Measurements from ENCODE around the gene SZRD1. TPM values are rescaled to one million over a fixed set of nuclear protein-coding genes. Genes with fewer than 3 reads are reported as not detected.
"Not testable (repeated sequence)": the region's sequence is repeated elsewhere in the genome, so short reads cannot be mapped to it uniquely, and the experiment has no call there.

Gene SZRD1
- total and polyA plus RNA-seq, 2 donors from 2014 or later, result 77.3 to 127 TPM

DNA sequence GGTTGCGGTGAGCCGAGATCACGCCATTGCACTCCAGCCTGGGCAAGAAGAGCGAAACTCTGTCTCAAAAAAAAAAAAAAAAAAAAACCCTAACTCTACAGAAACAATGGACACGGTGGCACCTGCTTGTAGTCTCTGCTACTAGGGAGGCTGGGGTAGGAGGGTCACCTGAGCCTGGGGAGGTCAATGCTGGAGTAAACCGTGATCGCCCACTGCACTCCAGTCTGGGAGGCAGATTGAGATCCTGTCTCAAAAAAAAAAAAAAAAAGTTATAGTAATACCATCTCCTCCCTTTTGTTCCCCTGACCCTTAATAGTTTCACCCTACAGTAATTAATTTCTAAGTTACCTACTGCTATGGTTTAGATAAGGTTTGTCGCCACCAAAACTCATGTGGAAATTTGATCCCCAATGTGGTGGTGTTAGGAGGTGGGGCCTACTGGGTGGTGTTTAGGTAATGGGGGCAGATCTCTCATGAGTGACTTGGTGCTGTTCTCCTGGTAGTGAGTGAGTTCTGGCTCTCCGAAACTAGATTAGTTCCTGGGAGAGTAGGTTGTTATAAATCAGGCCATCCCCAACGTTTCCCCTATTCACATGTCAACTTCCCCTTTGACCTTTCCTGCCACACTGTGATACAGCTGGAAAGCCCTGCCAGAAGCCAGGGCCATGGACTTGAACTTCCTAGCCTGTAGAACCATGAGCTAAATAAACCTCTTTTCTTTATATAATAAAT lies 24.5 kb upstream of the SZRD1 start:
- Histone ChIP-seq H3K4me3 (ENCODE audit: low read length in 3 of 3) (no peak overlapping the region), H3K36me3 (ENCODE audit: control insufficient read depth in 2 of 3, insufficient read depth in 3 of 3, low read length in 3 of 3) (no peaks in the 10 kb centered on the region), H3K4me1 (ENCODE audit: control insufficient read depth in 2 of 3, insufficient read depth in 2 of 3, low read depth in 1 of 3, low read length in 3 of 3) (no peaks in the 10 kb centered on the region), H3K27ac (ENCODE audit: low read depth in 2 of 2, low read length in 2 of 2) (no peak overlapping the region), H3K27me3 (ENCODE audit: control insufficient read depth, insufficient read depth, low read length) (no peaks in the 10 kb centered on the region), H3K9ac (ENCODE audit: low read length in 3 of 3) (no peak overlapping the region), H3K9me3 (ENCODE audit: control insufficient read depth in 2 of 3, insufficient read depth in 1 of 3, low read length in 3 of 3) (no peaks in the 10 kb centered on the region)
- TF ChIP-seq, protein P1, sequence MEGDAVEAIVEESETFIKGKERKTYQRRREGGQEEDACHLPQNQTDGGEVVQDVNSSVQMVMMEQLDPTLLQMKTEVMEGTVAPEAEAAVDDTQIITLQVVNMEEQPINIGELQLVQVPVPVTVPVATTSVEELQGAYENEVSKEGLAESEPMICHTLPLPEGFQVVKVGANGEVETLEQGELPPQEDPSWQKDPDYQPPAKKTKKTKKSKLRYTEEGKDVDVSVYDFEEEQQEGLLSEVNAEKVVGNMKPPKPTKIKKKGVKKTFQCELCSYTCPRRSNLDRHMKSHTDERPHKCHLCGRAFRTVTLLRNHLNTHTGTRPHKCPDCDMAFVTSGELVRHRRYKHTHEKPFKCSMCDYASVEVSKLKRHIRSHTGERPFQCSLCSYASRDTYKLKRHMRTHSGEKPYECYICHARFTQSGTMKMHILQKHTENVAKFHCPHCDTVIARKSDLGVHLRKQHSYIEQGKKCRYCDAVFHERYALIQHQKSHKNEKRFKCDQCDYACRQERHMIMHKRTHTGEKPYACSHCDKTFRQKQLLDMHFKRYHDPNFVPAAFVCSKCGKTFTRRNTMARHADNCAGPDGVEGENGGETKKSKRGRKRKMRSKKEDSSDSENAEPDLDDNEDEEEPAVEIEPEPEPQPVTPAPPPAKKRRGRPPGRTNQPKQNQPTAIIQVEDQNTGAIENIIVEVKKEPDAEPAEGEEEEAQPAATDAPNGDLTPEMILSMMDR (IDR thresholded peaks at IDR 0.05; ENCODE audit: borderline replicate concordance, extremely low read depth, insufficient read depth), result no peak
- no peak for DNase-seq
- no peak for FAIRE-seq
- intact Hi-C loops (cut with DNase I), result no loop called here

DNA sequence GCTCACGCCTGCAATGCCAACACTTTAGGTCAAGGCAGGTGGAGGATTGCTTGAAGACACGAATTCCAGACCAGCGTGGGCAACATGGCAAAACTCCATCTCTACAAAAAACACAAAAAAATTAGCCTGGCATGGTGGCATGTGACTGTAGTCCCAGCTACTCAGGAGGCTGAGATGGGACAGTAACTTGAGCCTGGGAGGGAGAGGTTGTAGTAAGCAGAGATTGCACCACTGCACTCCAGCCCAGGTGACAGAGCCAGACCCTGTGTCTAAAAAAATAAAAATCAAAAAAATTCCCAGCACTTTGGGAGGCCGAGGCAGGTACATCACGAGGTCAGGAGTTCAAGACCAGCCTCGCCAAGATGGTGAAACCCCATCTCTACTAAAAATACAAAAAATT lies 23.8 kb upstream of the SZRD1 start:
- intact Hi-C loops (cut with DNase I); H3K36me3 ChIP-seq (ENCODE audit: control insufficient read depth in 2 of 3, insufficient read depth in 3 of 3, low read length in 3 of 3); H3K9ac ChIP-seq (ENCODE audit: low read length in 3 of 3); DNase-seq; H3K4me1 ChIP-seq (ENCODE audit: control insufficient read depth in 2 of 3, insufficient read depth in 2 of 3, low read depth in 1 of 3, low read length in 3 of 3); FAIRE-seq; H3K27me3 ChIP-seq (ENCODE audit: control insufficient read depth, insufficient read depth, low read length); H3K27ac ChIP-seq (ENCODE audit: low read depth in 2 of 2, low read length in 2 of 2); H3K4me3 ChIP-seq (ENCODE audit: low read length in 3 of 3); H3K9me3 ChIP-seq (ENCODE audit: control insufficient read depth in 2 of 3, insufficient read depth in 1 of 3, low read length in 3 of 3): not testable (repeated sequence)

GRCh38 chr1:16348414-16349182 lies 18.4 kb upstream of the SZRD1 start:
- TF ChIP-seq, protein P1 (IDR thresholded peaks at IDR 0.05; ENCODE audit: borderline replicate concordance, extremely low read depth, insufficient read depth), result no peak
- intact Hi-C loops (cut with DNase I), result no loop called here
- FAIRE-seq, result no peak
- no peak overlapping the region for H3K4me3 ChIP-seq (ENCODE audit: low read length in 3 of 3)
- H3K9ac ChIP-seq (ENCODE audit: low read length in 3 of 3), result no peak overlapping the region
- H3K36me3 ChIP-seq (ENCODE audit: control insufficient read depth in 2 of 3, insufficient read depth in 3 of 3, low read length in 3 of 3), result no peaks in the 10 kb centered on the region
- no peak overlapping the region for H3K27ac ChIP-seq (ENCODE audit: low read depth in 2 of 2, low read length in 2 of 2)
- DNase-seq, result no peak
- H3K9me3 ChIP-seq (ENCODE audit: control insufficient read depth in 2 of 3, insufficient read depth in 1 of 3, low read length in 3 of 3), result no peaks in the 10 kb centered on the region
- no peaks in the 10 kb centered on the region for H3K27me3 ChIP-seq (ENCODE audit: control insufficient read depth, insufficient read depth, low read length)
- peaks cover 0 to 8% (median 4%) of the 10 kb centered on the region in 3 donors for H3K4me1 ChIP-seq (ENCODE audit: control insufficient read depth in 2 of 3, insufficient read depth in 2 of 3, low read depth in 1 of 3, low read length in 3 of 3)

DNA sequence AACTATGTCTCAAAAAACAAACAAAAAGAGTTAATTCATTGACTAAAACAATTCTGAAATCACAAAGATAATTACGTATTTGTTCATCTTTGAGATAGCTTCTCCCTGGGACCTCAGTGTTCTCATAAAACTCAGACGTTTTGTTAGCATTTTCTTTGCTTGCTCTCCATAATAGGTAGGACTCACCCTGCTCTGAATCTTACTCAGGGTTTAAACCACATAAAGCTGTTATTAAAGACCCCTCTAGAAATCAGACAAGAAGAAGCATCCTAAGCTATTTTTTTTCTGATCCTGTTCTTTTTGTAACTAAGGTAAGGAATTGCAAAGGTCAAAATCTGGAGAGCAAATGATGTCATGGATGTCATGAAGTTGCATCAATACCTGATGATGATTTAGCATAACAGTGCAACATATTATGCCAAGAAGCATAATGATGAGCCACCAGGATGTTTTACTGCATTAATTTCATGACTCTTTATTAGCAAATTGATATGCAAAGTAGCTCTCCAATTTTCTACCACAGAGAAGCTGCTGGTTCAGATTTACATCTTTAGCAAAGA lies 17.1 kb upstream of the SZRD1 start:
- TF ChIP-seq, protein P1 (IDR thresholded peaks at IDR 0.05; ENCODE audit: borderline replicate concordance, extremely low read depth, insufficient read depth), result no peak
- no peak overlapping the region for H3K27ac ChIP-seq (ENCODE audit: low read depth in 2 of 2, low read length in 2 of 2)
- H3K4me1 ChIP-seq (ENCODE audit: control insufficient read depth in 2 of 3, insufficient read depth in 2 of 3, low read depth in 1 of 3, low read length in 3 of 3), result peaks cover 0 to 8% (median 4%) of the 10 kb centered on the region in 3 donors
- FAIRE-seq, result no peak
- intact Hi-C loops (cut with DNase I), result loop anchor here (10.0 kb wide), 1 partner anchor 265 kb away; no protein-coding TSS in a partner anchor
- no peak overlapping the region for H3K9ac ChIP-seq (ENCODE audit: low read length in 3 of 3)
- H3K36me3 ChIP-seq (ENCODE audit: control insufficient read depth in 2 of 3, insufficient read depth in 3 of 3, low read length in 3 of 3), result no peaks in the 10 kb centered on the region
- no peak overlapping the region for H3K4me3 ChIP-seq (ENCODE audit: low read length in 3 of 3)
- no peak for DNase-seq
- H3K27me3 ChIP-seq (ENCODE audit: control insufficient read depth, insufficient read depth, low read length), result no peaks in the 10 kb centered on the region
- no peaks in the 10 kb centered on the region for H3K9me3 ChIP-seq (ENCODE audit: control insufficient read depth in 2 of 3, insufficient read depth in 1 of 3, low read length in 3 of 3)
